CD4-positive, CD25-positive, alpha-beta regulatory T cell (primary cell): ENCODE measurements around the gene MDN1. TPM values are rescaled to one million over a fixed set of nuclear protein-coding genes. Genes with fewer than 3 reads are reported as not detected.
"Not testable (repeated sequence)": the region's sequence is repeated elsewhere in the genome, so short reads cannot be mapped to it uniquely, and the experiment has no call there.

Experiments
- ATAC-seq, 2 donors: fragments of 150-1000 bp; cut with Tn5 transposase; one replicate each; pipeline ENCODE4 v1.10.0; 2021; ENCODE audit warnings: low read depth in 2 of 2, moderate number of reproducible peaks in 2 of 2, moderate library complexity in 1 of 2
- DNase-seq, 3 donors: peaks; one replicate each; pipeline versions ENCODE4 v3.0.0 to v3.0.0-alpha.2; 2012 to 2022; ENCODE audit warnings: mixed read lengths in 1 of 3
- H3K27ac ChIP-seq: one replicate; pipeline ENCODE4 v1.7.0; 2013; ENCODE audit warnings: mild to moderate bottlenecking, low read length; ENCODE audit not compliant: insufficient read depth, poor library complexity, severe bottlenecking
- H3K27me3 ChIP-seq: one replicate; pipeline ENCODE4 v1.7.0; 2013; ENCODE audit warnings: low read length; ENCODE audit not compliant: control insufficient read depth, insufficient read depth
- H3K36me3 ChIP-seq: one replicate; pipeline ENCODE4 v1.7.0; 2013; ENCODE audit warnings: mild to moderate bottlenecking, low read length, moderate library complexity; ENCODE audit not compliant: control insufficient read depth, insufficient read depth
- H3K4me1 ChIP-seq: 2 replicates; pipeline ENCODE4 v1.7.0; 2013; ENCODE audit warnings: mild to moderate bottlenecking, low read length; ENCODE audit not compliant: insufficient read depth, control insufficient read depth, poor library complexity, severe bottlenecking
- H3K4me3 ChIP-seq: one replicate; pipeline ENCODE4 v1.7.0; 2013; ENCODE audit warnings: low read depth, mild to moderate bottlenecking, low read length, moderate library complexity
- H3K9me3 ChIP-seq, 2 experiments: 1 replicate in 1 of 2; 2 replicates in 1 of 2; pipeline ENCODE4 v1.7.0; 2013; ENCODE audit warnings: low read length in 2 of 2, mild to moderate bottlenecking in 1 of 2, moderate library complexity in 1 of 2; ENCODE audit not compliant: control insufficient read depth in 2 of 2
- H3K27ac Mint-ChIP-seq, 3 donors: one replicate each; pipeline ENCODE4 v1.8.0; 2020 to 2022; ENCODE audit warnings: mild to moderate bottlenecking in 3 of 3, mixed read lengths in 3 of 3, moderate library complexity in 2 of 3
- H3K27me3 Mint-ChIP-seq: one replicate; pipeline ENCODE4 v1.8.0; 2022; ENCODE audit warnings: mild to moderate bottlenecking, mixed read lengths
- H3K36me3 Mint-ChIP-seq: one replicate; pipeline ENCODE4 v1.8.0; 2020; ENCODE audit warnings: mixed read lengths
- H3K4me1 Mint-ChIP-seq, 4 donors: one replicate each; pipeline ENCODE4 v1.8.0; 2020 to 2022; ENCODE audit warnings: mixed read lengths in 4 of 4, mild to moderate bottlenecking in 1 of 4
- H3K4me3 Mint-ChIP-seq, 4 donors: one replicate each; pipeline ENCODE4 v1.8.0; 2020 to 2022; ENCODE audit warnings: mild to moderate bottlenecking in 4 of 4, mixed read lengths in 4 of 4, moderate library complexity in 3 of 4
- H3K9me3 Mint-ChIP-seq, 7 donors: one replicate each; pipeline ENCODE4 v1.8.0; 2020 to 2022; ENCODE audit warnings: mixed read lengths in 7 of 7, mild to moderate bottlenecking in 3 of 7, moderate library complexity in 2 of 7
- polyA plus RNA-seq, 4 donors: library from polyadenylated mRNA; unstranded; fragments of 300-500 nt; fragmentation: Illumina TruSeq; gene quantifications; one replicate each; pipeline ENCODE4 v1.2.3, GENCODE V29; 2021
- total RNA-seq: library from RNA; stranded (reverse); gene quantifications from one replicate; pipeline ENCODE4 v1.2.3, GENCODE V29; 2022

MDN1 gene
- total and polyA plus RNA-seq, 5 donors from 2014 or later: 5.7 to 49.2 (median 6.9) TPM

DNA sequence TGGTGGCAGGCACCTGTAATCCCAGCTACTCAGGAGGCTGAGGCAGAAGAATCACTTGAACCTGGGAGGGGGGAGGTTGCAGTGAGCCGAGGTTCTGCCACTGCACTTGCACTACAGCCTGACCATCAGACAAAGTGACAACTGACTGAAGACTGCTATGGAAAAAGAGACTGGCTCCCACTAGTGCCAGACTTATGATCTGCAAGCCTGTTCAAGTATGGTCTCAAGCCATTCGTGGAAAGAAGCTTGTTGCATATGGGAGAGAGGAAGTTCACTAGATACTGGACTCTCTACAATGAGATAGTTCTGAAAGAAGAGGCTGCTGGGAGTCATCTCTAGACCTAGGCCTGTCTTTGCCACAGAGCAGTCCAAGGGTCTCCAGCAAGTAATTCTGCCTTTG lies 26.7 kb downstream of the MDN1 start:
- peaks cover 16% of the 10 kb centered on the region for H3K4me1 ChIP-seq
- peaks cover 45% of the 10 kb centered on the region for H3K36me3 ChIP-seq
- peak overlapping the region in 3 of 4 donors; percentile 14 to 79 (median 45) for H3K4me3 Mint-ChIP-seq
- DNase-seq (peak in 1 of 3 donors; percentile 65), ATAC-seq (no peak)
- peaks cover 31% of the 10 kb centered on the region for H3K36me3 Mint-ChIP-seq
- H3K4me3 ChIP-seq: no peak overlapping the region
- H3K9me3 Mint-ChIP-seq: no peaks in the 10 kb centered on the region
- H3K27me3 Mint-ChIP-seq: no peaks in the 10 kb centered on the region
- H3K9me3 ChIP-seq: no peaks in the 10 kb centered on the region
- no peaks in the 10 kb centered on the region for H3K27me3 ChIP-seq
- no peak overlapping the region for H3K27ac ChIP-seq
- H3K27ac Mint-ChIP-seq: peak overlapping the region in 2 of 3 donors; percentile 1 to 74
- peaks cover 20 to 34% (median 25%) of the 10 kb centered on the region in 4 donors for H3K4me1 Mint-ChIP-seq

DNA sequence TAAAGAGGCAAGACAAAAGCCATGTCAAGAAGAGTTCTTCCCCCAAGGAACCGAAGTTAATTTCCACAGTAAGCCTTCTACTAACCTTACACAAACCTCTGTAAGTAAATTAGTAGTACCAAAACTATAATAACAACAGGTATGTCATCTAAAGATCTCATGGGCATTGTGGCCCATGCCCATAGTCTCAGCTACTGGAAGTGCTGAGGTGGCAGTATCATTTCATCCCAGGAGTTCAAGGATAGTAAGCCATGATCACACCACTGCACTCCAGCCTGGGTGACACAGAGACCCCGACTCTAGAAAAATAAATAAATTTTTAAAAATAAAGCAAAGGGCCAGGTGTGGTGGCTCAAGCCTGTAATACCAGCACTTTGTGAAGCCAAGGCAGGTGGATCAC lies 29.2 kb downstream of the MDN1 start:
- no peak overlapping the region for H3K4me3 ChIP-seq
- no peak overlapping the region for H3K27ac Mint-ChIP-seq
- H3K9me3 Mint-ChIP-seq: no peaks in the 10 kb centered on the region
- no peaks in the 10 kb centered on the region for H3K27me3 Mint-ChIP-seq
- H3K4me1 Mint-ChIP-seq: peaks cover 22 to 33% (median 27%) of the 10 kb centered on the region in 4 donors
- no peak overlapping the region for H3K4me3 Mint-ChIP-seq
- peaks cover 42% of the 10 kb centered on the region for H3K36me3 Mint-ChIP-seq
- no peaks in the 10 kb centered on the region for H3K9me3 ChIP-seq
- DNase-seq (no peak), ATAC-seq (no peak)
- peaks cover 60% of the 10 kb centered on the region for H3K36me3 ChIP-seq
- no peak overlapping the region for H3K27ac ChIP-seq
- H3K4me1 ChIP-seq: peaks cover 16% of the 10 kb centered on the region
- H3K27me3 ChIP-seq: no peaks in the 10 kb centered on the region

DNA sequence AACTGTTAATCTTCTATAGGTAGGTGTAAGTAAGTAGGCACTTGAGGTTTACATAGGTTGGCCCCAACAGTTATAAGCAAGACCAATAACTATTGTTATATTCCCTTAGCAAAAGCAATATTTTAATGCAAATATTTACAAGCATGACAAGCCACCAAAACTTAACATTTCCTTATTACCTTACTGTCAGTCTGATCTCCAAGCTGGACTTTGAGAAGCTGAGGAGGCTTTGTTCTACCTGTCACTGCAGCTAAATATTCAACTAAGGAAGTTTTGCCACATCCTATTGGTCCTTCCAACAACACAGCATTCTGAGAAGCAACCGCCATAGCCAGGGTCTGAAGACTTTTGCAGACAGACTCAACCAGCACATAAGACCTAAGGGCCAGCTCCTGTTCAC lies 29.6 kb downstream of the MDN1 start:
- no peak for ATAC-seq
- Histone ChIP-seq H3K4me3 (no peak overlapping the region), H3K4me1 (peaks cover 16% of the 10 kb centered on the region), H3K9me3 (no peaks in the 10 kb centered on the region), H3K27ac (no peak overlapping the region), H3K27me3 (no peaks in the 10 kb centered on the region), H3K36me3 (peaks cover 64% of the 10 kb centered on the region)
- DNase-seq: no peak
- Mint-ChIP-seq H3K4me3 (no peak overlapping the region), H3K36me3 (peaks cover 46% of the 10 kb centered on the region), H3K27me3 (no peaks in the 10 kb centered on the region), H3K27ac (no peak overlapping the region), H3K4me1 (peaks cover 22 to 28% (median 25%) of the 10 kb centered on the region in 4 donors), H3K9me3 (no peaks in the 10 kb centered on the region)

DNA sequence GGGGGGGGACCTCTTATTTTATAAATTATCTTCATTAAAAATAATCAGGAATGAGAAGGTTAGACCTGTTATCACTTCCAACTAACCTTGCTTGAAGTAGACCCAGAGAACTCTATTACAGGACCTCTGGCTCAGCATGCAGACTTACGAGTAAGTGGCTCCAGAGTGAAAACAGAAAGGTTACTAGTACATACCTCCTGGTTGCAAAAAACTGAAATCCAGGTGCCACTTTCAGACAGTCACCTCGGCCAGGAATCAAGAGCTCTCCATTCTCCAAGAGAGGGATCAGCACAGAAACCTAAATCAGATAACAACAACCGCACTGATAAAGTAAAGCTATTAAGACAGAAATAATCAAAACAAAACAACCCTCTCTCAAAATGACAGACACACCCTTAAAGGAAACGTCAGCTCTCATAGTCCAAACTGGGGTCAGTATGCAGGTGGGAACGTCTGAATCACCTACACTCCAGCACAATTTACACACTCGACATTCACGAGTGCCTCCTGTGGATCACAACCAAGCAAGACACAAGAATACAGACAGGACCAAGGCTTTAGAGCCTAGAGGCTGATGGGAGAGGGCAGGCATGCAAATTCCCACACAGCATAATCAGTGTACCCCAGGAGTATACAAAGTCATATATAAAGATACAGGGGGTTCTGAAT lies 31.8 kb downstream of the MDN1 start:
- H3K36me3 ChIP-seq: peaks cover 76% of the 10 kb centered on the region
- DNase-seq (no peak), ATAC-seq (no peak)
- Mint-ChIP-seq H3K4me3 (no peak overlapping the region), H3K27ac (peak overlapping the region in 1 of 3 donors; percentile 7), H3K27me3 (no peaks in the 10 kb centered on the region), H3K36me3 (peaks cover 55% of the 10 kb centered on the region), H3K9me3 (peaks cover 0 to 5% (median 1%) of the 10 kb centered on the region in 7 donors), H3K4me1 (peaks cover 5 to 9% (median 6%) of the 10 kb centered on the region in 4 donors)
- H3K4me3 ChIP-seq: no peak overlapping the region
- no peak overlapping the region for H3K27ac ChIP-seq
- no peaks in the 10 kb centered on the region for H3K4me1 ChIP-seq
- no peaks in the 10 kb centered on the region for H3K27me3 ChIP-seq
- H3K9me3 ChIP-seq: no peaks in the 10 kb centered on the region

DNA sequence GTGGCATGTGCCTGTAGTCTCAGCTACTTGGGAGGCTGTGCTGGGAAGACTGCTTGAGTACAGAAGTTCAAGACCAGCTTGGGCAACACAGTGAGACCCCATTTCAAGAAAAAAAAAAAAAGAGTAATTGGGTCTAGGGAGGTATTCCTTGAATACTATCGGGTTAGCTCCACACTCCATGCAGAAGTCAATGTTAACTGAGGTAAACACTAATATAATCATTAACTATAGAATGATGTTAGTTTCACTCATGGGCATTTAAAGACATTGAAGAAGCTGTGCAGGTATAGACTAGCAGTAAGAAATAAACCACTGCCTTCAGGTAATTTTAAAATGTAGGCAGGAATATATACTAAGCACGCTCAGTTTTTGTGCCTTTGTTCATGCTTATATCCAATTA lies 32.6 kb downstream of the MDN1 start:
- no peaks in the 10 kb centered on the region for H3K4me1 ChIP-seq
- H3K9me3 ChIP-seq: no peaks in the 10 kb centered on the region
- H3K27me3 ChIP-seq: no peaks in the 10 kb centered on the region
- ATAC-seq (no peak), DNase-seq (no peak)
- Mint-ChIP-seq H3K4me3 (no peak overlapping the region), H3K27ac (no peak overlapping the region), H3K4me1 (peaks cover 5 to 9% (median 5%) of the 10 kb centered on the region in 4 donors), H3K9me3 (peaks cover 0 to 5% (median 1%) of the 10 kb centered on the region in 7 donors), H3K36me3 (peaks cover 59% of the 10 kb centered on the region), H3K27me3 (no peaks in the 10 kb centered on the region)
- H3K4me3 ChIP-seq: no peak overlapping the region
- peaks cover 75% of the 10 kb centered on the region for H3K36me3 ChIP-seq
- no peak overlapping the region for H3K27ac ChIP-seq

DNA sequence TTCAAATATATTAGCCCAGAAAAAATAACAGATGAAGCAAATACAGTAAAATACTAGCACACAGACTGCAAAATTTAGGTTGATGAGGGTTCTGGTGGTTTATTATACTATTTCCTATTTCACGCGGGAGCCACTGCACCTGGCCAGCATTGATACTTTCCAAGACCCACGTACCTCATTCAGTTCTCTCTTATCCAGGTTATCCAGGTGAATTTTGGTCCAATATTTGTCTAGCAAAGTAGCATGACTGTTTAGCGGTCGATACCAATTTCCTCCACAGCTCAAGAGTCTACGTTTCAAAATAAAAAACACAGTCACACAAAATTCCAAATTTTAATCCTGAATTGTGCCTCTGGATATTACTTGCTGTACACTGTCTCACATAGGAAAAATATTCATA lies 34.8 kb downstream of the MDN1 start:
- DNase-seq (no peak), ATAC-seq (no peak)
- no peaks in the 10 kb centered on the region for H3K27me3 ChIP-seq
- H3K36me3 Mint-ChIP-seq: peaks cover 68% of the 10 kb centered on the region
- no peak overlapping the region for H3K4me3 ChIP-seq
- no peaks in the 10 kb centered on the region for H3K27me3 Mint-ChIP-seq
- H3K4me3 Mint-ChIP-seq: no peak overlapping the region
- H3K9me3 ChIP-seq: no peaks in the 10 kb centered on the region
- H3K36me3 ChIP-seq: peaks cover 75% of the 10 kb centered on the region
- H3K9me3 Mint-ChIP-seq: peaks cover 0 to 5% (median 1%) of the 10 kb centered on the region in 7 donors
- H3K4me1 ChIP-seq: no peaks in the 10 kb centered on the region
- no peak overlapping the region for H3K27ac Mint-ChIP-seq
- H3K27ac ChIP-seq: no peak overlapping the region
- H3K4me1 Mint-ChIP-seq: peaks cover 5 to 9% (median 5%) of the 10 kb centered on the region in 4 donors

DNA sequence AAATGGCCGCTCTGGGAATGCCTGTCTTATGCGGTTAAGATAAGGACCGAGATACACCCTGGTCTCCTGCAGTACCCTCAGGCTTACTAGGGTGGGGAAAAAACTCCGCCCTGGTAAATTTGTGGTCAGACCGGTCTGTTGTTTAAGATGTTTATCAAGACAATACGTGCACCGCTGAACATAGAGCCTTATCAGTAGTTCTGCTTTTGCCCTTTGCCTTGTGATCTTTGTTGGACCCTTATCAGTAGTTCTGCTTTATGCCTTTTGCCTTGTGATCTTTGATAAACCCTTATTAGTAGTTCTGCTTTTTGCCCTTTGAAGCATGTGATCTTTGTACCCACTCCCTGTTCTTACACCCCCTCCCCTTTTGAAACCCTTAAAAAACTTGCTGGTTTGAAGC lies 36.3 kb downstream of the MDN1 start:
- not testable (repeated sequence) for H3K9me3 ChIP-seq, H3K9me3 Mint-ChIP-seq, H3K27me3 Mint-ChIP-seq, H3K27me3 ChIP-seq, H3K4me3 ChIP-seq, H3K27ac ChIP-seq, ATAC-seq, H3K4me3 Mint-ChIP-seq, DNase-seq, H3K4me1 ChIP-seq
- H3K4me1 Mint-ChIP-seq: peaks cover 2 to 14% (median 4%) of the 10 kb centered on the region in 4 donors
- peak overlapping the region in 1 of 3 donors; percentile 78 for H3K27ac Mint-ChIP-seq
- peaks cover 62% of the 10 kb centered on the region for H3K36me3 Mint-ChIP-seq
- peaks cover 68% of the 10 kb centered on the region for H3K36me3 ChIP-seq

DNA sequence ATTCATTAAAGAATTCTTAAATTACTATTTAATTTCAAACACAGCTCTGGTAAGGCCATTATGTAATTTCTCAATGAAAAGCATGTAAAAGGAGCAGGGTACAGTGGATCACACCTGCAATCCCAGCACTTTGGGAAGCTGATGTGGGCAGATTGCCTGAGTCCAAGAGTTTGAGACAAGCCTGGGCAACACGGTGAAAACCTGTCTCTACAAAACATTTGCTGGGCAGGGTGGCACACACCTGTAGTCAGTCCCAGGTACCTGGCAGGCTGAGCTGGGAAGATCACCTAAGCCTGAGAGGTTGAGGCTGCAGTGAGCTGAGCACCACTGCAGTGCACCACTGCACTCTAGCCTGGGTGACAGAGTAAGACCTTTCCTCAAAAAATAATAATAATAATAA lies 37.4 kb downstream of the MDN1 start:
- Mint-ChIP-seq H3K36me3 (peaks cover 58% of the 10 kb centered on the region), H3K4me1 (peaks cover 0 to 14% (median 4%) of the 10 kb centered on the region in 4 donors), H3K9me3 (peaks cover 0 to 5% (median 1%) of the 10 kb centered on the region in 7 donors), H3K27me3 (no peaks in the 10 kb centered on the region), H3K4me3 (no peak overlapping the region), H3K27ac (no peak overlapping the region)
- no peaks in the 10 kb centered on the region for H3K4me1 ChIP-seq
- ATAC-seq (no peak), DNase-seq (no peak)
- no peaks in the 10 kb centered on the region for H3K9me3 ChIP-seq
- H3K27me3 ChIP-seq: no peaks in the 10 kb centered on the region
- H3K27ac ChIP-seq: no peak overlapping the region
- H3K36me3 ChIP-seq: peaks cover 57% of the 10 kb centered on the region
- no peak overlapping the region for H3K4me3 ChIP-seq
